Left lung (tissue), 10 donors: ENCODE results near the gene KRT36. TPM values are rescaled to one million over a fixed set of nuclear protein-coding genes. Genes with fewer than 3 reads are reported as not detected.

Experiments used
- ATAC-seq: fragments of 200-7000 bp; cut with Tn5 transposase; one replicate; pipeline ENCODE4 v1.9.1; 2020; ENCODE audit warnings: moderate library complexity
- DNase-seq, 4 donors: peaks; one replicate each; pipeline ENCODE4 v3.0.0-alpha.2; 2013 to 2020
- H3K27ac ChIP-seq, 2 donors: fragments of 200-600 bp; sonication (generic) in 1 of 2; one replicate each; pipeline versions ENCODE4 v1.5.0 to v1.8.0; 2020 to 2021
- H3K27me3 ChIP-seq, 2 donors: fragments of 200-600 bp; sonication (generic) in 1 of 2; one replicate each; pipeline versions ENCODE4 v1.5.0 to v1.8.0; 2020 to 2021
- H3K36me3 ChIP-seq, 2 donors: fragments of 200-600 bp; sonication (generic) in 1 of 2; one replicate each; pipeline versions ENCODE4 v1.5.0 to v1.8.0; 2020 to 2021
- H3K4me1 ChIP-seq, 2 donors: fragments of 200-600 bp; one replicate each; pipeline ENCODE4 v1.8.0; 2021
- H3K4me3 ChIP-seq, 2 donors: fragments of 200-600 bp; sonication (generic) in 1 of 2; one replicate each; pipeline versions ENCODE4 v1.5.0 to v1.8.0; 2020 to 2021; ENCODE audit warnings: mild to moderate bottlenecking in 1 of 2
- H3K9me3 ChIP-seq, 2 donors: fragments of 200-600 bp; sonication (generic) in 1 of 2; one replicate each; pipeline versions ENCODE4 v1.5.0 to v1.8.0; 2020 to 2021
- CTCF ChIP-seq, 2 donors: fragments of 200-600 bp; sonication (generic) in 1 of 2; IDR thresholded peaks; one replicate each; pipeline versions ENCODE4 v1.5.0 to v1.8.0; 2021; ENCODE audit warnings: antibody characterized with exemption in 2 of 2
- intact Hi-C, 2 donors: fragments of 100-400 bp; cut with DNase I; formaldehyde crosslinking; loops; one replicate each; pipeline versions ENCODE4 v1.11.2 to v1.14.2; 2022
- polyA plus RNA-seq, 6 donors: library from polyadenylated mRNA; unstranded; fragments of 120-200 nt; gene quantifications; one replicate each; pipeline ENCODE4 v1.2.1, GENCODE V29; 2013; ENCODE audit not compliant: insufficient read length in 6 of 6
- total RNA-seq, 2 donors: library from RNA; stranded (reverse); fragmentation: NEBNext Ultra II Directional; extraction: Animal tissue kit (Norgen Biotek cat#: 25700); gene quantifications; one replicate each; pipeline ENCODE4 v1.2.1, GENCODE V29; 2021
- donor health status: DM: no; HTN: yes; CAD: no.
- donor health status: DM: no; HTN: no; CAD: no.

KRT36 gene
- total and polyA plus RNA-seq, 8 donors: not detected

GRCh38 chr17:41457676-41458075 lies 32.0 kb downstream of the KRT36 start:
- H3K27ac ChIP-seq: no peak overlapping the region
- DNase-seq (no peak), ATAC-seq (no peak)
- no peaks in the 10 kb centered on the region for H3K36me3 ChIP-seq
- H3K27me3 ChIP-seq: no peaks in the 10 kb centered on the region
- no peaks in the 10 kb centered on the region for H3K4me1 ChIP-seq
- TF ChIP-seq CTCF (IDR thresholded peaks at IDR 0.05): no peak
- intact Hi-C loops: no loop called here
- no peaks in the 10 kb centered on the region for H3K9me3 ChIP-seq
- no peak overlapping the region for H3K4me3 ChIP-seq

GRCh38 chr17:41456204-41456603 lies 33.5 kb downstream of the KRT36 start:
- TF ChIP-seq CTCF (IDR thresholded peaks at IDR 0.05): no peak
- intact Hi-C loops: no loop called here
- no peak overlapping the region for H3K27ac ChIP-seq
- no peaks in the 10 kb centered on the region for H3K4me1 ChIP-seq
- H3K9me3 ChIP-seq: no peaks in the 10 kb centered on the region
- DNase-seq (no peak), ATAC-seq (no peak)
- no peaks in the 10 kb centered on the region for H3K36me3 ChIP-seq
- H3K27me3 ChIP-seq: no peaks in the 10 kb centered on the region
- no peak overlapping the region for H3K4me3 ChIP-seq

- no peak overlapping the region for H3K4me3 ChIP-seq
- DNase-seq: no peak
- H3K27me3 ChIP-seq: no peaks in the 10 kb centered on the region
- H3K9me3 ChIP-seq: no peaks in the 10 kb centered on the region
- H3K36me3 ChIP-seq: no peaks in the 10 kb centered on the region
- intact Hi-C loops: no loop called here
- ATAC-seq: no peak
- no peak for TF ChIP-seq CTCF (IDR thresholded peaks at IDR 0.05)
- H3K27ac ChIP-seq: no peak overlapping the region
- H3K4me1 ChIP-seq: no peaks in the 10 kb centered on the region
Measured at GRCh38 chr17:41455236-41455635, 34.5 kb downstream of the KRT36 start.

- intact Hi-C loops: no loop called here
- Histone ChIP-seq H3K27ac (no peak overlapping the region), H3K4me3 (no peak overlapping the region), H3K9me3 (no peaks in the 10 kb centered on the region), H3K4me1 (no peaks in the 10 kb centered on the region), H3K27me3 (no peaks in the 10 kb centered on the region), H3K36me3 (no peaks in the 10 kb centered on the region)
- no peak for DNase-seq
- no peak for TF ChIP-seq CTCF (IDR thresholded peaks at IDR 0.05)
- ATAC-seq: no peak
Measured at GRCh38 chr17:41453066-41453465, 36.6 kb downstream of the KRT36 start.

GRCh38 chr17:41452281-41452680 lies 37.4 kb downstream of the KRT36 start:
- no peaks in the 10 kb centered on the region for H3K9me3 ChIP-seq
- H3K27me3 ChIP-seq: peaks cover 0 to 3% of the 10 kb centered on the region in 2 donors
- TF ChIP-seq CTCF (IDR thresholded peaks at IDR 0.05): no peak
- no peak for ATAC-seq
- H3K4me1 ChIP-seq: no peaks in the 10 kb centered on the region
- DNase-seq: no peak
- H3K4me3 ChIP-seq: no peak overlapping the region
- H3K36me3 ChIP-seq: no peaks in the 10 kb centered on the region
- intact Hi-C loops: no loop called here
- H3K27ac ChIP-seq: no peak overlapping the region
